GM12878 (cell line): ENCODE results near the gene ARHGEF17. TPM values are rescaled to one million over a fixed set of nuclear protein-coding genes. Genes with fewer than 3 reads are reported as not detected.

Experiments
- ATAC-seq: fragments of 200-7000 bp; cut with Tn5 transposase; 3 replicates; pipeline ENCODE4 v1.9.1; 2020; ENCODE audit warnings: mild to moderate bottlenecking, moderate library complexity
- BruUV-seq: library from RNA; stranded (reverse); fragments of 400-500 nt; replicated peaks from 2 replicates; lab custom pipeline; 2021; lab: Mats Ljungman, UMichigan
- CTCF ChIA-PET: fragments of 300-600 bp; sonication (Branson Sonifier 250); formaldehyde crosslinking; extraction: SDS; loops from one replicate; lab custom pipeline; 2021; ENCODE audit warnings: inconsistent platforms; lab: Yijun Ruan, JAX
- POLR2A ChIA-PET: fragments of 350-600 bp; formaldehyde crosslinking; extraction: SDS; loops from one replicate; lab custom pipeline; 2021; ENCODE audit warnings: inconsistent platforms; lab: Charles Lee
- RAD21 ChIA-PET: fragments of 300-600 bp; sonication (Branson Sonifier 250); formaldehyde crosslinking; loops from one replicate; lab custom pipeline; 2023; ENCODE audit warnings: antibody characterized with exemption; ENCODE audit not compliant: unreplicated experiment; lab: Charles Lee
- SMC1A ChIA-PET: fragments of 300-600 bp; sonication (Branson Sonifier 250); formaldehyde crosslinking; loops from one replicate; lab custom pipeline; 2023; ENCODE audit not compliant: unreplicated experiment, uncharacterized antibody; lab: Charles Lee
- DNase-seq: peaks from one replicate; pipeline ENCODE4 v3.0.0-alpha.2; 2011; ENCODE audit warnings: low read depth, low spot score
- FAIRE-seq: peaks from 3 replicates; lab custom pipeline; 2011; peaks lifted over from hg19 to GRCh38; lab: Jason Lieb, UNC
- H2AFZ ChIP-seq: 2 replicates; pipeline ENCODE4 v1.6.0; 2011; ENCODE audit warnings: low read depth, low read length, control low read depth; ENCODE audit not compliant: control insufficient read depth
- H3K27ac ChIP-seq: 2 replicates; pipeline ENCODE4 v1.5.1; 2011; ENCODE audit warnings: control low read depth; ENCODE audit not compliant: control insufficient read depth, insufficient read depth
- H3K27me3 ChIP-seq, 2 experiments: replicated peaks in 1 of 2; 2 replicates each; pipeline versions ENCODE4 v1.6.0 to v1.6.1; 2011; ENCODE audit warnings: low read length in 1 of 2; ENCODE audit not compliant: control insufficient read depth in 2 of 2, insufficient read depth in 2 of 2
- H3K36me3 ChIP-seq, 2 experiments: 2 replicates each; pipeline ENCODE4 v1.5.1; 2011; ENCODE audit warnings: low read length in 1 of 2; ENCODE audit not compliant: control insufficient read depth in 2 of 2, insufficient read depth in 2 of 2
- H3K4me1 ChIP-seq: 2 replicates; pipeline ENCODE4 v1.6.1; 2011; ENCODE audit warnings: mild to moderate bottlenecking, low read length, moderate library complexity, mixed read lengths; ENCODE audit not compliant: control insufficient read depth, insufficient read depth
- H3K4me2 ChIP-seq: 2 replicates; pipeline ENCODE4 v1.6.0; 2011; ENCODE audit warnings: control low read depth; ENCODE audit not compliant: control insufficient read depth, insufficient read depth
- H3K4me3 ChIP-seq: fragments of 200-600 bp; sonication (generic); 2 replicates; pipeline ENCODE4 v1.5.1; 2016
- H3K79me2 ChIP-seq: 2 replicates; pipeline ENCODE4 v1.6.0; 2011; ENCODE audit warnings: low read length; ENCODE audit not compliant: control insufficient read depth, insufficient read depth
- H3K9ac ChIP-seq: 2 replicates; pipeline ENCODE4 v1.8.0; 2011; ENCODE audit warnings: low read length, control low read depth, mixed read lengths; ENCODE audit not compliant: control insufficient read depth, insufficient read depth
- H3K9me3 ChIP-seq: replicated peaks from 3 replicates; pipeline ENCODE4 v1.5.1; 2011; ENCODE audit warnings: mild to moderate bottlenecking, low read length; ENCODE audit not compliant: control insufficient read depth, insufficient read depth
- H4K20me1 ChIP-seq: 2 replicates; pipeline ENCODE4 v1.6.0; 2011; ENCODE audit not compliant: control insufficient read depth, insufficient read depth
- ATF7 ChIP-seq: fragments of 450-650 bp; IDR thresholded peaks from 2 replicates; pipeline ENCODE4 v1.6.1; 2016; ENCODE audit warnings: low read depth, mild to moderate bottlenecking
- BCLAF1 ChIP-seq: fragments of 450-650 bp; IDR thresholded peaks from 2 replicates; pipeline ENCODE4 v1.6.1; 2017; ENCODE audit warnings: antibody characterized with exemption, mild to moderate bottlenecking, moderate library complexity
- CREM ChIP-seq: IDR thresholded peaks from 2 replicates; pipeline ENCODE4 v1.6.1; 2014; ENCODE audit warnings: antibody characterized with exemption, low read depth
- E2F8 ChIP-seq: fragments of 450-650 bp; IDR thresholded peaks from 2 replicates; pipeline ENCODE4 v1.6.1; 2018; ENCODE audit warnings: mild to moderate bottlenecking, low read depth, moderate library complexity; ENCODE audit not compliant: partially characterized antibody
- MAX ChIP-seq: IDR thresholded peaks from 2 replicates; pipeline ENCODE4 v1.6.1; 2012; ENCODE audit warnings: low read depth, low read length, improper control_type of control experiment
- POLR2AphosphoS2 ChIP-seq: IDR thresholded peaks from 2 replicates; pipeline ENCODE4 v1.6.1; 2011; ENCODE audit warnings: low read depth, mild to moderate bottlenecking, low read length, improper control_type of control experiment, moderate library complexity
- POU2F2 ChIP-seq: IDR thresholded peaks from 3 replicates; pipeline ENCODE4 v1.6.1; 2011; ENCODE audit warnings: low read depth, mild to moderate bottlenecking, low read length, borderline replicate concordance
- RAD21 ChIP-seq: IDR thresholded peaks from 2 replicates; pipeline ENCODE4 v1.6.1; 2011; ENCODE audit warnings: mild to moderate bottlenecking, low read depth, low read length, moderate library complexity; ENCODE audit not compliant: insufficient read depth
- SMAD1 ChIP-seq: fragments of 450-650 bp; IDR thresholded peaks from 2 replicates; pipeline ENCODE4 v1.6.1; 2018; ENCODE audit warnings: mild to moderate bottlenecking, low read depth; ENCODE audit not compliant: partially characterized antibody
- SUZ12 ChIP-seq: fragments of 200-600 bp; sonication (generic); IDR thresholded peaks from one replicate; pipeline ENCODE4 v1.6.1; 2018; ENCODE audit warnings: antibody characterized with exemption, mild to moderate bottlenecking; ENCODE audit not compliant: unreplicated experiment
- TAF1 ChIP-seq: IDR thresholded peaks from 2 replicates; pipeline ENCODE4 v1.6.1; 2011; ENCODE audit warnings: mild to moderate bottlenecking, low read depth, low read length, borderline replicate concordance
- TARDBP ChIP-seq: IDR thresholded peaks from 2 replicates; pipeline ENCODE4 v1.6.1; 2016; ENCODE audit warnings: borderline replicate concordance
- ZNF274 ChIP-seq: IDR thresholded peaks from one replicate; pipeline ENCODE4 v1.8.0; 2011; ENCODE audit not compliant: insufficient read length, insufficient read depth
- ZNF622 ChIP-seq: fragments of 450-650 bp; IDR thresholded peaks from 2 replicates; pipeline ENCODE4 v1.6.1; 2017; ENCODE audit warnings: mild to moderate bottlenecking, inconsistent platforms
- WGBS: methylation state at CpG from one replicate; pipeline ENCODE4 v1.1.6; 2016; ENCODE audit warnings: low lambda C conversion rate; ENCODE audit not compliant: insufficient replicate concordance, insufficient coverage; ENCODE audit errors: missing lambda C conversion rate; 5-methylcytosine and 5-hydroxymethylcytosine counted together
- in situ Hi-C: fragments of 300-500 bp; cut with MboI; formaldehyde crosslinking; loops from 9 replicates; pipeline ENCODE4 v1.14.3; 2018; ENCODE audit warnings: mixed read lengths
- intact Hi-C: fragments of 100-400 bp; cut with micrococcal nuclease; formaldehyde crosslinking; loops from one replicate; pipeline ENCODE4 v1.14.2; 2022; ENCODE audit not compliant: unreplicated experiment
- polyA plus RNA-seq, 11 experiments: library from polyadenylated mRNA; depleted of rRNA in 4 of 11; unstranded in 6 of 11; stranded (reverse) in 5 of 11; fragments of >200 nt; fragmentation: Nextera tagmentation in 4 of 11; fragmentation: Illumina TruSeq in 1 of 11; extraction: Ambion mirVana in 4 of 11; extraction: Trizol in 1 of 11; gene quantifications; 1 replicate in 1 of 11; 2 replicates in 10 of 11; pipeline versions ENCODE4 v1.2.1 to v1.2.3, GENCODE V29; 2011 to 2016; ENCODE audit warnings: inconsistent platforms in 2 of 11, missing spikeins in 2 of 11, low read depth in 1 of 11
- total RNA-seq, 4 experiments: library from RNA; depleted of rRNA in 3 of 4; stranded (reverse); fragments of >200 nt in 3 of 4; fragmentation: Illumina TruSeq in 1 of 4; extraction: Trizol in 1 of 4; gene quantifications; 2 replicates each; pipeline versions ENCODE4 v1.2.1 to v1.2.3, GENCODE V29; 2013 to 2021

ARHGEF17 gene
- total and polyA plus RNA-seq, 10 of the 15 experiments (the other 5 are each of a cell fraction or from before 2014, with no cell fraction given): 0.15 to 11.0 (median 1.7) TPM

- TF ChIP-seq POU2F2 (no peak), TAF1 (no peak), ATF7 (no peak)
- TF ChIP-seq, all 136 proteins: peak for 0
Observed at GRCh38 chr11:73333640-73334383, 25.7 kb downstream of the ARHGEF17 start (continued).

GRCh38 chr11:73334384-73335203, 26.5 kb downstream of the ARHGEF17 start:
- no peak overlapping the region for H3K4me3 ChIP-seq
- H3K9ac ChIP-seq: peak overlapping the region; percentile 32; the same call in 1 of the 2 replicates
- peak; percentile 85 for ATAC-seq
- no TSS peak for BruUV-seq
- H3K4me2 ChIP-seq: no peak overlapping the region
- intact Hi-C loops (loop anchor here (1.0 to 2.0 kb wide), 4 partner anchors 27 to 150 kb away; no protein-coding TSS in a partner anchor), in situ Hi-C loops (loop anchor here (5.0 kb wide), 1 partner anchor 42 kb away; no protein-coding TSS in a partner anchor)
- no peak for DNase-seq
- ChIA-PET POLR2A (interaction anchor here (0.6 to 3.0 kb wide), 7 partner anchors 7 to 178 kb away, joined by 3 to 26 read pairs (median 5); partner anchors contain the start of gene ARHGEF17), CTCF (interaction anchor here (0.5 to 9.3 kb wide), 29 partner anchors 8 to 864 kb away, joined by 3 to 326 read pairs (median 6); partner anchors contain the start of gene ARHGEF17), SMC1A (interaction anchor here (1.3 to 6.2 kb wide), 16 partner anchors 7 to 150 kb away, joined by 3 to 134 read pairs (median 8); partner anchors contain the start of gene ARHGEF17), RAD21 (interaction anchor here (0.6 to 6.2 kb wide), 21 partner anchors 9 to 449 kb away, joined by 3 to 227 read pairs (median 5); partner anchors contain the start of gene ARHGEF17)
- FAIRE-seq: peak; percentile 44
- WGBS: 47% methylated on average over 6 of the region's 6 CpGs
- H3K4me1 ChIP-seq: peaks cover 14% of the 10 kb centered on the region
- no peak overlapping the region for H2AFZ ChIP-seq
- H3K27ac ChIP-seq: 0 out of 2 replicates have a peak overlapping the region, but pooled peaks have one; percentile 40
- no peaks in the 10 kb centered on the region for H3K79me2 ChIP-seq
- H3K36me3 ChIP-seq: 0 out of 4 replicates have a peak, but pooled peaks cover 0 to 2% of the 10 kb centered on the region in 2 experiments
- no peaks in the 10 kb centered on the region for H3K9me3 ChIP-seq
- no peaks in the 10 kb centered on the region for H4K20me1 ChIP-seq
- no peaks in the 10 kb centered on the region for H3K27me3 ChIP-seq
- TF ChIP-seq E2F8 (no peak), ZNF274 (no peak), SMAD1 (no peak), BCLAF1 (no peak), TARDBP (no peak), MAX (no peak), SUZ12 (no peak), CREM (no peak), RAD21 (peak; percentile 71), POLR2AphosphoS2 (no peak), ZNF622 (no peak)
